NCI-H146 (cell line): Measurements from ENCODE around the gene CTAG2.
"Not testable (repeated sequence)": the region's sequence is repeated elsewhere in the genome, so short reads cannot be mapped to it uniquely, and the experiment has no call there.

Source experiments
- DNase-seq: peaks from one replicate; lab custom pipeline; 2025; lab: John Stamatoyannopoulos, UW

Gene CTAG2

DNA sequence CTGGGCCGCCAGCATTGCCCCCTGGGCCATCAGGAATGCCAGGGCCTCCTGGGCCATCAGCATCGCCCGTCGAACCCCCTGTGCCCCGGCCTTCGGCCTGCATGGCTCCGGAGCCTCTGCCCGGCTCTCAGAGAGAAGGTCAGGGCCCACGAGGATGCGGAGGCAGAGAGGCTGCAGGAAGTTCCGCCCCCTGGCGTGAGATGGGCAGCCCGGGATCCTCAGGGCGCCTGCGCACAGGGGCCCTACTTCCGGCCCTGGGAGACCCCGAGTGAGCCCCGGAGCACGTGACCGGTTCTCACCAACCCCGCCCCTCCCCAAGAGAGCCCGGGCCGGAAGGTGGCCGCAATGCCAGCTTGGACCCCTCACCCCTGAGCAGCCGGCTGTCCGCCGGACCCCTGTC lies at the start of gene CTAG2:
CTAG2 (minus strand) TSS at position 167 of the 400 bp plus-strand sequence; CDS start at position 103, 64 bp downstream.
- DNase-seq, result not testable (repeated sequence)

DNA sequence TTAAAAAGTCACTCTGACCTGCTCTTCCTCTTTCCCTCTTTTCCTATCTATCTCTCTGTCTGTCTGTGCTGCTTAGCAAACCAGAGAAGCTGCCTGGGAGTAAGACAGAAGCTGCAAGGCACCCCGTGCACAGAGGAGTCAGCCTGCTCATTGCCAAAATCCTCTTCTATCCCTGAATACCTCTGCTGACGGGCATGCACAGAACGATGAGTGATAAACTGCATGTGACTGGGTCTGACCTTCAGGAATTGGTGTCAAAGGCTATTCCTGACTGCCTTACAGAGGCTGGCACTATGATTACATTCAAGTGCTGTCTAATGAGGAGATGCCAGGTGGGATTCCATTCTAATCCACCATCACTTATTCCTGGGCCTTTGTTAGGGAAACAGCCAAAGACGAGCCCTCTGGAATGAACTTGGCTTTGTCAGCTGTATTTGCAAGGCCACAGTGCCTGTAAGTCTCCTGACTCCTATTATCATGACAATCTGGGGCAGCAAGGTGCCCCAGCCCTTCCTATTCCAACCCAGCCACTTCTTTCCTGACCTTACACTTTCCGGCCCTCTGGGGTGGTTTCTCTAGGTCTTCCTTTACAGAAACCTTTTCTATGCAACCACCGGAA lies 45.4 kb upstream of the CTAG2 start:
- no peak for DNase-seq

DNA sequence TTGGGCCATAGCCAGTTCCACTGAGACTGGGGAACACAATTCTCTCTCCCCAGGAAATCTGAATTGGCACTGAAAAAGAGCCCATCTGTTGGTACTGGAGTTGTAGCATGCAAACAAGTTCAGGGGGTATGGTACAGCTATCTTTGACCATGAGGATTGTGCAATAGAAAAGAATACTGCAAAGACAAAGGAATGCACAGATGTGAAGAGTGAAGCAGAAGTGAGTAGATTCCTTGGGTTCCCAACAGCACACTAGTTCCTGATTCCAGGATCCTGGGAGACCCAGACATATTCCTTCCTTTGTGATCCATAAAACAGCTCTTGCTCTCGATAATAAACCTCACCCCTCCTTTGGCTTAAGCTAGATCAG lies 43.3 kb upstream of the CTAG2 start:
- no peak for DNase-seq

DNA sequence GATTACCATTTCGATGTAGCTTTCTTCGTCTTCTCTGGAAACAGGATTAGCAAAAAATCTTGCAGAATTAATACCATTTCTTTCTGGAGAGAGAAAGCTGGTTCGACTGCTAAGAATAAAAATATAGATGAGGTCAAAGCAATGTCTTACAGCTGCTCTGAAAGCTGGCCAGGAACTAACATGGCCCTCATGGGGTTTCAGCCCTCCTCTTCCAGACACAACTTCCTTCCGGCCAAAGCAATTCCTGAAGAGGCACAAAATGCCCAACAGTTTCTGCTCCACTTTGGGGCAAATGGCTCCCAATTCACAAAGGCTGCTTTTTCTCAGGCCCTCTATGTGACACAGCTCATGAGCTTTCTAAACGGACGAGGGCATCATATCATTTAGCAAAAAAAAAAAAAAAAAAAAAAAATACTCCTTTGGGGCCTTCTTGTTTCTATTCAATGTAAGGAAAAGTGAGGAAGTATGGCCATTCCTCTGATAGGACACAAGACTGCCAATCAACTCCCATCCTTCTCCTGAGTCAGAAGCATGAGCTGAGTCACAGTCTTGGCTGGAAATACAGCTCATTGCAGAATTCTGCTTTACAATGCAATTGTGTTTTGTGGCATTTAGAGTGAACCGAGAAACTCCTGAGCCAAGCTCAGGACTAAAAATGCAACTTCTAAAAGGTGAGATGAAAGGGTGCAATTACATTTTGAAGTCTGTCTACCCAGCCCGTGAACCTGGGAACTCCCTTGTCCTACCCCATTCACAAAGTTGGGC lies 42.7 kb upstream of the CTAG2 start:
- no peak for DNase-seq

DNA sequence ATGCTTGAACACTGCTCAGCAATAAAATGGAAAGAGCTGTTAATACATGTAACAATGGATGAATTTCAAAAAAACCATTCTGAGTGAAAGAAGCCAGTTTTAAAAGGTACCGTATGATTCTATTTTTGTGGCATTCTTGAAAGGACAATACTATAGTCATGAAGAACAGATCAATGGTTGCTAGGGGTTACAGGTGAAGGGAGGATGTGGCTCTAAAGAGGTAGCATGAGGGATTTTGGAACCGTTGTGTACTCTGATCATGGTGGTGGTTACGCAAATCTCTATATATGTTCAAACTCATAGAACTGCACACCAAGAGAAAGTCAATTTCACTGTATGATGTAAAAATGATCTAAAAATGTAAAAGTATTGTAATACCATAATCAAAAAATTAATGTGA lies 40.0 kb upstream of the CTAG2 start:
- DNase-seq, result no peak

DNA sequence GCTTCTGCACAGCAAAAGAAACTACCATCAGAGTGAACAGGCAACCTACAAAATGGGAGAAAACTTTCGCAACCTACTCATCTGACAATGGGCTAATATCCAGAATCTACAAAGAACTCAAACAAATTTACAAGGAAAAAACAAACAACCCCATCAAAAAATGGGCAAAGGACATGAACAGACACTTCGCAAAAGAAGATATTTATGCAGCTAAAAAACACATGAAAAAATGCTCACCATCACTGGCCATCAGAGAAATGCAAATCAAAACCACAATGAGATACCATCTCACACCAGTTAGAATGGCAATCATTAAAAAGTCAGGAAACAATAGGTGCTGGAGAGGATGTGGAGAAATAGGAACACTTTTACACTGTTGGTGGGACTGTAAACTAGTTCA lies 37.1 kb upstream of the CTAG2 start:
- not testable (repeated sequence) for DNase-seq

DNA sequence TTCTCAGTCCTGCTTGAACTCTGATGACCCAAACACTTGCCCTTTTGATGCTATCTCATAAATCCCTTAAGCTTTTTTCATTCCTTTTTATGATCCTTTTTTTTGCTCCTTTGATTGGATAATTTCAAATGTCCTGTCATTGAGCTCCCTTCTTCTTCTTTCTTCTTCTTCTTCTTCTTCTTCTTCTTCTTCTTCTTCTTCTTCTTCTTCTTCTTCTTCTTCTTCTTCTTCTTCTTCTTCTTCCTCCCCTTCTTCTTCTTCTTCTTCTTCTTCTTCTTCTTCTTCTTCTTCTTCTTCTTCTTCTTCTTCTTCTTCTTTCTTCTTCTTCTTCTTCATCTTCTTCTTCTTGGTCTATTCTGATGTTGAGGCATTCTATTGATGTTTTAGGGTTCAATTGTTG lies 18.7 kb upstream of the CTAG2 start:
- not testable (repeated sequence) for DNase-seq

DNA sequence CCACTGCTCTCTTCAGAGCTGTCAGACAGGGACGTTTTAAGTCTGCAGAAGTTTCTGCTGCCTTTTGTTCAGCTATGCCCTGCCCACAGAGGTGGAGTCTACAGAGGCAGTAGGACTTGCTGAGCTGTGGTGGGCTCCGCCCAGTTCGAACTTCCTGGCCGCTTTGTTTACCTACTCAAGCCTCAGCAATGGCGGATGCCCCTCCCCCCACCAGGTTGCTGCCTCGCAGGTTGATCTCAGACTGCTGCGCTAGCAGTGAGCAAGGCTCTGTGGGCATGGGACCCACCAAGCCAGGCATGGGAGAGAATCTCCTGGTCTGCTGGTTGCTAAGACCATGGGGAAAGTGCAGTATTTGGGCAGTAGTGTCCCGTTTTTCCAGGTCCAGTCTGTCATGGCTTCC lies 17.5 kb upstream of the CTAG2 start:
- not testable (repeated sequence) for DNase-seq

DNA sequence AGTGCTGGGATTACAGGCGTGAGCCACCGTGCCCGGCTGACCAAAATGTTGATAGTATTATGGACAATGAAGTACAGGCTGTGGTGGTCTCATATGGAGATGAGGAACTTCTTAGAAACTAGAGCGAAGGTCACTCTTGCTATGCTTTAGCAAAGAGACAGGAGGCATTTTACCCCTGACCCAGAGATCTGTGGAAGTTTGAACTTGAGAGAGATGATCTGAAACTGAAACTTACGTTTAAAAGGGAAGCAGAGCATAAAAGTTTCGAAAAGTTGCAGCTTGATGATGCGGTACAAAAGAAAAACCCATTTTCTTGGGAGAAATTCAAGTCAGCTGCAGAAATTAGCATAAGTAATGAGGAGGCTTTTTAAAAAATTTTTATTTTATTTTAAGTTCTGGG lies 8.5 kb upstream of the CTAG2 start:
- no peak for DNase-seq

DNA sequence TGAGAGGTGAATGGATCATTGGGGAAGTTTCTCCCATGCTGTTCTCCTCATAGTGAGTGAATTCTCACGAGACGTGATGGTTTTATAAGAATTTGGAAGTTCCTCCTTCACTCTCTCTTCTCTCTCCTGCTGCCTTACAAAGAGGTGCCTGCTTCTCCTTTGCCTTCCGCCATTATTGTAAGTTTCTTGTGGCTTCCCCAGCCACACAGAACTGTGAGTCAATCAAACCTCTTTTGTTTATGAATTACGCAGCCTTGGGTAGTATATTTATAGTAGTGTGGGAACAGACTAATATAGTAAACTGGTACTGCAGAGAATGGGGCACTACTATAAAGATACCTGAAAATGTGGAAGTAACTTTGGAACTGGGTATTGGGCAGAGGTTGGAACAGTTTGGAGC lies 7.8 kb upstream of the CTAG2 start:
- no peak for DNase-seq

DNA sequence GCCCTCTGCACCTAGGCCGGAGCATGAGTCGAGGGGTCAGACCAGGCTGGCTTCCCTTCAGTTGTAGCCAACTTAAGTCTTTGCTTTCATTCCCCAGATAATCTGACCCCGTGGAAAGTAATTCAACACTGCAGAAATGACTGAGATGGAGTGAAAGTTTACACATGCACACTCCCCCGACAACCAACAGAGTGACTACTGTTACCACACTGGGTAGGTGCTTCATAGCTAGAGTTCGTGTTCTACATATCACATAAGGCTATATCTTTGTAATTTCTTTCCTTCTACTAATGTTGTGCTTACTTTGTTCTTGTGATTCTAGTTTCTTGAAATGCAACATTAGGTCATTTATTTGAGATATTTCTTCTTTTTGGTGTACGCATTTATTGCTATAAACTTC lies 7.2 kb upstream of the CTAG2 start:
- DNase-seq, result no peak

DNA sequence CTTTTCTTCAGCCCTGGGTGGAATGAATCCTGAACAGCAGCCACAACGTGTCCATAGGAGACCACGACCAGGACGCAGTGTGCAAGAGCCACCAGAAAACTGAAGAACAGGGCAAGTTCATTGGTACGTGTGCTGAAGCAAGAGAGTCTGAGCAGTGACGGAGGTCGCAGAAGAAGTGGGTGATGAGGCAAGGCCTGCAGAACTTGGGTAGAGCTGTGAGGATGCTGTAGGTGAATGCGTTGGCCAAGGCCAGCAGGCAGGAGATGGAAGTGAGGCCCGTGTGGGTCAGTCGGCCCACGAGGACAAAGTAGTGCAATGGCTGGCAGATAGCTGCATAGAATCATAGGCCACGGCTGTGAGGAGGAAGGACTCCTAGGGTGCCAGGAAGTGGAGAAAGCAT lies 5.6 kb upstream of the CTAG2 start:
- no peak for DNase-seq

DNA sequence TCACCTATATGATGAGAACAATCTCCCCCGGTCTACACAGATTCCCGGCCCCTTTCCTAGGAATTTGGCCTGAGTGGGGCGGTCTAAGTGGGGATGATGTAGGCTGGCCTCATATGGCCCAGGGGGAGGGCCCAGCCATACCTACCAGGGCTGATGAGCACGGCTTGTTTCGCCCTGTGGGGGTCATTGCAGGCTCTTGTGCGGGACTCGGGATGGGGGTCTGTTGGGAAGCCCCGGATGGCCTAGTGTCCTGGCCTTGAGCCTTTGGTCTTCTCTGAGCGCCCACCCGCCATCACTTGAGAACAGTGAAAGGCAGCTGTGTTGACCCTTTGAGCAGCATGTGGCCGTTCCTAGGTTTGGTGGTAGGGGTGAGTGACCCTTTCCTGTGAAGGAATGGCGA lies 4.8 kb upstream of the CTAG2 start:
- no peak for DNase-seq

DNA sequence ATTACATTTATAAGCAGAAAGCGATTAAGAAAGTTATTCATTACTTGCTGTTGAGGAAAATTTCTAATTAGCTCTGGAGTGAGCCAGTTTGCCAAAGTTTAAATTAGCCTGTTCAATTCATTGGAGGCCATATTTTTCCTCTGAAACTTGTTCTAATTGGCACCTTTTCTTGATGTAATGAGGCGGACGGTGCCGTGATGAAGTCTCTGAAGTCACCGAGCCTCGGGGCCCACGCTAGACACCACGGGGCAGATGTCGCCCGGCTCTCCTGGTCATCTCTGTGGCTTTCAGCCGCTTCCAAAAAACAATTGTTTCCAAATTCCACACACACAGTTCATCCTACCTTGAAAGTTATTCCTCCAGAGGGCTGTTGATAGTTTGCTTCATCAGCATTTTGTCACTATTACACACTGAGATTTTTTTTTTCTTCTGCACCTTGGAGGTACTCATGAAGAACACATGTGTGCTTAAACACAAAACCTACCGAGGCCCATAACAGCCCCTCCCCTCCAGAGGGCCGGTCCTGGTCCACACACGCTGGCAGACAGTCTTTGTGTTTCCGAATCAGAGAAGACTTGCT lies 3.9 kb upstream of the CTAG2 start:
- no peak for DNase-seq

DNA sequence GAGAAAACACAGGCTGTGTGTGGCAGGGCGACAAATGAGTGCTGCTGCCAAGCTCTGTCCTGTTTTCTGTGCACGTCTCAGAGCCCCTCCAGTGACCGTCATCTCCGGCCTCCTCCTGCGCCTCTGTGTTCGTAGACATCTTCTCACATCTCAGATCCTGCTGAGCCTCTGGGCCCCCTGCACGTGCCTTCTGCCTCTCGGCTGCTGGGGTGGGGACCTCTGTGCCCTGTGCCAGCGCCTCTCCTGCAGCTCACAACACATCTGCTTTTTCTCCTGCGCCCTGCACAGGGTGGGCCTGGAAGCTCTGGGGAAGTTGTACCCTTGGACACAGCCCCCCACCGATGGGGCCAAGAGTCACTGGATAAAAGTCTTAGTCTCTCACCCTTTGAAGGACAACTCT lies 2.4 kb upstream of the CTAG2 start:
- DNase-seq, result no peak

DNA sequence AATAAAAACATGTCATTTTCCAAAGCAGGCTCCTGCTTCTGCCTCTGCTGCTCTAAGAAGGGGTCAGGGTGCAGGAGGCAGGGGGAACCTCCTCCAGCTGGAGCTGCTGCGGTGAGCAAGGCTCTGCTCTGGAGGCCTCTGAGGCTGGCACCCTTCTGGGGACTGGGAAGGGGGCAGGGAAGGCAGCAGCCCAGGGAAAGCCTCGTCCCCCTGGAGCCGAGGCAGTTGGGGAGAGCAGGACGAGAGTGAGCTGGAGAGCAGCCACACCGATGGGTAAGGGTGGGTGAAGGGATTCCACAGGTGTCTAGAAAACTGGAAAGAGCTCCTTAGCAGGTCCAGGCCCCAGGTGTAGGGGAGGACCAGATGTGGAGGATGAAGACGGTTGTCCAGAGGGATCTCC lies 2.0 kb upstream of the CTAG2 start:
- no peak for DNase-seq

DNA sequence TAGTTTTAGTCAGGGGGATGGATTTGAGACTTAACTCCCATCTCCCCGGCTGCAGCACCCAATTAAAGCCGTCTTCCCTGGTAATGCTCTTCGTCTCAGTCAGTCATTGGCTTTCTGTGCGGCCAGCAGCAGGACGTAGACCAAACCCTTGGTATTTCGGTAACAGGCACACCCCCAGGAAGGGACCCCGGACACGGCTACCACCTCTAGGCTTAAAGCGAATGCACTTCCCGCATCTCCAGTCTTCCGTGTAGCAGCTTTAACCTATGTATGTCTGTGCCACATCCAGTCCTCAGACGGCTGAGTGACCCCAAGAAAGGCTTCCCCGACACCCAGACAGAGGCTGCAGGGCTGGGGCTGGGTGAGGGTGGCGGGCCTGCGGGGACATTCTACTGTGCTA lies 1.5 kb upstream of the CTAG2 start:
- no peak for DNase-seq

DNA sequence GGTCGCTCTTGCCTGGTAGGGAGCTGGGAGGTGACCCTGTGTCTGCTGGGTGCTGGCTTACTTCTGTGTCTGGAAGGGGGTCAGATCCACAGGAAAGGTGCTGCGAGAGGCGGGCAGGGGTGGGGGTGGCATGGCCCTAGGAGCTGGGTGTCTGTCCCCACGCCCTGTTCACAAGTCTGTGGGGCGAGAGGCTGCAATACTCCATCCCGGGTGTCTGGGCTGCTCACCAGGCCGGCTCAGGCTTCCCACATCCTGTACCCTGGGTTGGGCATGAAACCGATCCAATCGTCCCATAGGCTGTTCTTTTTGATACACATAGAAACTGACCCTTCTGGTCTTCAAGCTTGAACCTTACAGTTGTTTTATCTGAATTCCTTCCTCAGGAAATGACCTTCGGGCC lies 993 bp upstream of the CTAG2 start:
- no peak for DNase-seq

DNA sequence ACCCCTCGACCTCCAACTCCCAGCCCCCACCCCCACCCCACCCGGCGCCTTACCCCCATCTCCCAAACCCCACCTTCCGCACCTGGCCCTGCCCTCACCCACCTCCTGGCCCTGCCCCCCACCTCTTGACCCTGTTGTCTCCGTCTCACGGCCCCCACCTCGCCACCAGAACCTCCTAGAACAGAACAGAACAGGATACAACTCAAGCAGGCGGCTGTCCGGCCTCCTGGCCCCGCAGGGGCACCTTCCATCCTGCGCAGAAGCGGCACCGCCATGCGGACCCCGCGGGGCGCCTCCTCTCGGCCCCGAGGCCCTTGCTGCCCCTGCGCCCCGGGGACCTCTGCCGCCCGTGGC lies 354 bp downstream of the CTAG2 start:
- DNase-seq, result no peak

DNA sequence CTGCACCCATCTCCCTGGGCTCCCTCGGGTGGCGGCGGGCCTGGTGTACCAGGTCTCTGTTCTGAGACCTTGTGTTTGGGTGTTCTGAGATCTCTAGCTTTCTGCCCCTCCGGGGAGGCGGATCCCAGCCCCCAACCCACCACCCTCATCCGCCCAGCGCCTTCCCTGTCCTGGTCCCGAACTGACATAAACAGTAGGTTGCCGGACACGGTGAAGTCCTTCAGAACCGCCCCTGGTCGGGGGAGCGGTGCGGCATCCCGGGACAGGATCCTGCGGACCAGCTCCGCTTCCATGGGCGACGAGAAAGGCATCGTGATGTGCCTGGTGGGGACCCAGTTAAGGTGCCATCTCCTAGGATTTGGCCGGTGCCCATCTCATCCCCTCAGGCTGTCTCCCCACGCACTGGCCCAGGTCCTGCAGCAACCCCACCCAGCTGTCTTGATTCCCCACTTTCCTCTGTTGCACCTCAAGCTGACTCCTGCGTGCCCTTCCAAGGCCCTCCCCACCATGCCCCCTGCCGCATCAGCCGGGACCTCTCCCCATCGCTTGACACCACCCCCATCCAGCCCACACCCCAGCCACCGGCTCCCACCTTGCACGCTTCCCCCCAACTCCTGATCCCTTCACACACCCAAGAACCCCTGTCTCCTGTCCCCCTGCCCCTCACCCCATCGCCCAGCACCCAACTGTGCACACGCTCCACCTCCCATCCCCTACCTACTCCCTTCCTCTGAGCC lies 900 bp downstream of the CTAG2 start:
- DNase-seq, result no peak

DNA sequence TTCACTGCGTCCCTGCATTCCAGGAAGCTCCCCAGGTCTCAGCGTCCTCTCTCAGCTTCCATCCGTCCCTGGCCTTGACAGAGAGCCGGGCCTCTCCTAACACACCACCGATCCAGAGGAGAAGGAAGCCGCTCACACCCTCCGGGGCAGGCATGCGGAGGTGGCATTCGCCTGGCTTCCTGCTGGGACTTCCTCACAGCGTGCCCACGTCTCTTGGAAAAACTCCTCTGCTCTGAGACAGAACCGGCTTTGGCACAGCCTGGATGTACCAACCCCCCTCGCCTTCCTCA lies 3.2 kb downstream of the CTAG2 start:
- peak; percentile 12 for DNase-seq

DNA sequence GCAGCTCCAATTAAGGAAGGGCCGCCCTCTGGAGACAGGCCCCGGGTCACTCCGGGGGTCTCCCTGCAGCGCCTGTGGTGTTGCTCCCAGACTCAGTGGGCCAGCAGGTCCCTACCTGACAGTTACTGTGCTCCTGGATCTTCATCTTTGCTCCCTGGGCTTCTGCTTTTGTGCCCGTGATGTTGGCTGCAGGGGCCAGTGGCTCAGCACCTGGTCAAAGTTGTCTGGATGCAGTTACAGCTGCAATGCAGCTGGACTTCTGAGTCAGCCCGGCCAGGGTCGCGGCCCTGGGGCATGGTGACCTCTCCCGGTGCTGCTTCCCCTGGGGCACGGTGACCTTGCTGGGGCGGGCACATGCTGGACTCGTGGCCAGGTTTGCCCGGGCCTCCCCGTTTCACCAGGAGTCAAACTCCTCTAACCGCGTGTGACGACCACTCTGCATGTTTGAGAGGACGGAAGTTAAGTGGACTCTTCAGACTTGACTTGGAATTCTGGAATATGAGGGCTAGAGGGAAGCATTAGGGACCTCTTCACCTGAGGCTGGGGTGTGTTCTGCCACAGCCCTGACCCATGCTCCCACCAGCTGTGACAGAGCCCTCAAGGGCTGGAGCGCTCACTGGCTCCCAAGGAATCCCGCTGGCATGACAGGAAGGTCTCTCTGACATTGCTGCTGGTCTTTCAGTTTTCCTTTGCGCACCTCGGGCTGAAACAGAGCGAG lies 3.7 kb downstream of the CTAG2 start:
- DNase-seq, result no peak

DNA sequence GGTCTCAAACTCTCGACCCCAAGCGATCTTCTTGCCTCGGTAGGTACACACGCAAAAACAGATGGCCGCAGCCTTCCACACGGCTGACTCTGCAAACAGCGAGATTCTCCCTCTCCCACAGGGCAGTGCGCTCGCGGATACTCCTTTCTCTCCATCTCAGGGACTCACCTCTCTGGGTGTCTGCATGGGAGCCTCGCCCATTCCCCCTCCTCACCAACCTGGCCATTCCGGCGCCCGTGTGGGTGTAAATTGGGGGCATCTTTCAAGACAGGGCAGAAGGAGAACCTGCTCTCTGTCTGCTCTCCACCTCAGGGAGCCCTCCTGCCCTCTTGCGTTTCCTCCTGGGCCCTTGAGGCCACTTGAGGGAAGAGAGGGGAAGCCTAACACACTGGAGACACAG lies 4.4 kb downstream of the CTAG2 start:
- DNase-seq, result no peak
